Measurements from ENCODE around the gene VGF.

GRCh38 chr7:101200504-101200861 is 35.1 kb upstream of the VGF start:
- no peak for TF ChIP-seq CTCF (IDR thresholded peaks at IDR 0.05 in 4 of 5, conservative IDR thresholded peaks at IDR 0.05 in 1 of 5)
- no peak for TF ChIP-seq POLR2A (IDR thresholded peaks at IDR 0.05)

Measured in gastrocnemius medialis (tissue), 4 donors.